Ascending aorta (tissue), 2 donors: ENCODE results near the gene ABHD14A. TPM values are rescaled to one million over a fixed set of nuclear protein-coding genes. Genes with fewer than 3 reads are reported as not detected.
A peak's percentile ranks its signal among the peaks of the same experiment; 100 is the strongest.

ENCODE experiments used
- DNase-seq, 2 donors: peaks; one replicate each; pipeline ENCODE4 v3.0.0-alpha.2; 2019; ENCODE audit warnings: low spot score in 2 of 2
- H3K27ac ChIP-seq, 2 donors: fragments of 200-600 bp; sonication (generic); one replicate each; pipeline ENCODE4 v1.5.1; 2016 to 2017; ENCODE audit warnings: mild to moderate bottlenecking in 1 of 2
- H3K27me3 ChIP-seq: fragments of 200-600 bp; sonication (generic); one replicate; pipeline ENCODE4 v1.5.1; 2017
- H3K36me3 ChIP-seq, 2 donors: fragments of 200-600 bp; sonication (generic); one replicate each; pipeline ENCODE4 v1.5.1; 2016
- H3K4me1 ChIP-seq, 2 donors: fragments of 200-600 bp; sonication (generic); one replicate each; pipeline ENCODE4 v1.5.1; 2016 to 2017; ENCODE audit warnings: mild to moderate bottlenecking in 1 of 2
- H3K4me3 ChIP-seq, 2 donors: fragments of 200-600 bp; sonication (generic); one replicate each; pipeline ENCODE4 v1.5.1; 2016 to 2017; ENCODE audit warnings: mild to moderate bottlenecking in 1 of 2
- H3K9me3 ChIP-seq, 2 donors: fragments of 200-600 bp; sonication (generic); one replicate each; pipeline ENCODE4 v1.5.1; 2016
- intact Hi-C: fragments of 100-400 bp; cut with DNase I; formaldehyde crosslinking; loops from one replicate; pipeline ENCODE4 v1.15.1; 2023
- total RNA-seq: library from RNA; depleted of rRNA; stranded (reverse); fragments of >200 nt; gene quantifications from one replicate; pipeline ENCODE4 v1.1.0, GENCODE V29; 2016
- TF ChIP-seq, protein P1 (sequence below), 3 experiments: fragments of 200-600 bp in 2 of 3; fragments of 450-650 bp in 1 of 3; sonication (generic) in 2 of 3; IDR thresholded peaks; one replicate each; pipeline ENCODE4 v1.5.1; 2016 to 2019; ENCODE audit warnings: antibody characterized with exemption in 3 of 3, mild to moderate bottlenecking in 1 of 3, moderate library complexity in 1 of 3

The ABHD14A gene
- total RNA-seq, 1 donor from 2014 or later: 37.4 TPM

DNA sequence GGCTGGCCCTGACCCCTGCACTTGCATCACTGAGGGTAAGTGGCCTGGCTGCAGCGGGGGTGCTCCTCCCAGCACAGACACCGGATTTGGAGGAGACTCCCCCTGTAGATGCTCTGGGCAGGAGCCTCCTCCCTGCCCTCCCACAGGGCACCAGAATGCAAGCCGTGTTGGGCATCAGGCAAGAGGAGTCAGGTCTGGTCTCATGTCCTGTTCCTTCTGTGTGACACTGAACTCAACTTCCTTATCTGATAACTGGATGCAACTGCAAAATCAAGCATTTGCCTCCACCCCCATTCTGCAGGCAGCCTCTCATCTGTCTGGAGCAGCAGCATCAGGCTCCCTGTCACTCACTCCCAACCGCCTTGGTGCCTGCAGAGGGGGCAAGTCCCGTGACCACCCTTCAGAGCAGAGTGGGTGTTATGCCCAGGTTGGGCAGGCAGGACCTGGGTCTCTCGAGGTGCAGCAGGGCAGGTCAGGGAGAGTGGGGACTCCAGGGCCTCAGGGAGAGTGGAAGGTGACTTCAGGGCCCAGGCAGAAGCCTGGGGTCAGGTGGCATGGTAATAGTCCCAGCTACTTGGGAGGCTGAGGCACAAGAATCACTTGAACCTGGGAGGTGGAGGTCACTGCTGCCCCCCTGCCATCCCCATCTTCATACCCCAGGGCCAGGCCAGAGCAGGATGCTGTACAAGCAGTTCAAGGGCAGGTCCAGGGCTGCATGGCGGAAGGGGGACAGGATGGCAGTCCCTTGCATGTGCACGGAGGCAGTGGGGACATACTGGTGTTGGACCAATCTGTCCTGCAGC is 31.4 kb downstream of the ABHD14A start:
- Histone ChIP-seq H3K27me3 (no peaks in the 10 kb centered on the region), H3K36me3 (no peaks in the 10 kb centered on the region), H3K4me1 (peaks cover 0 to 20% of the 10 kb centered on the region in 2 donors), H3K9me3 (no peaks in the 10 kb centered on the region), H3K27ac (peak overlapping the region in 1 of 2 donors; percentile 54), H3K4me3 (no peak overlapping the region)
- no peak for DNase-seq
- intact Hi-C loops: no loop called here
- TF ChIP-seq, protein P1, sequence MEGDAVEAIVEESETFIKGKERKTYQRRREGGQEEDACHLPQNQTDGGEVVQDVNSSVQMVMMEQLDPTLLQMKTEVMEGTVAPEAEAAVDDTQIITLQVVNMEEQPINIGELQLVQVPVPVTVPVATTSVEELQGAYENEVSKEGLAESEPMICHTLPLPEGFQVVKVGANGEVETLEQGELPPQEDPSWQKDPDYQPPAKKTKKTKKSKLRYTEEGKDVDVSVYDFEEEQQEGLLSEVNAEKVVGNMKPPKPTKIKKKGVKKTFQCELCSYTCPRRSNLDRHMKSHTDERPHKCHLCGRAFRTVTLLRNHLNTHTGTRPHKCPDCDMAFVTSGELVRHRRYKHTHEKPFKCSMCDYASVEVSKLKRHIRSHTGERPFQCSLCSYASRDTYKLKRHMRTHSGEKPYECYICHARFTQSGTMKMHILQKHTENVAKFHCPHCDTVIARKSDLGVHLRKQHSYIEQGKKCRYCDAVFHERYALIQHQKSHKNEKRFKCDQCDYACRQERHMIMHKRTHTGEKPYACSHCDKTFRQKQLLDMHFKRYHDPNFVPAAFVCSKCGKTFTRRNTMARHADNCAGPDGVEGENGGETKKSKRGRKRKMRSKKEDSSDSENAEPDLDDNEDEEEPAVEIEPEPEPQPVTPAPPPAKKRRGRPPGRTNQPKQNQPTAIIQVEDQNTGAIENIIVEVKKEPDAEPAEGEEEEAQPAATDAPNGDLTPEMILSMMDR (IDR thresholded peaks at IDR 0.05): no peak

DNA sequence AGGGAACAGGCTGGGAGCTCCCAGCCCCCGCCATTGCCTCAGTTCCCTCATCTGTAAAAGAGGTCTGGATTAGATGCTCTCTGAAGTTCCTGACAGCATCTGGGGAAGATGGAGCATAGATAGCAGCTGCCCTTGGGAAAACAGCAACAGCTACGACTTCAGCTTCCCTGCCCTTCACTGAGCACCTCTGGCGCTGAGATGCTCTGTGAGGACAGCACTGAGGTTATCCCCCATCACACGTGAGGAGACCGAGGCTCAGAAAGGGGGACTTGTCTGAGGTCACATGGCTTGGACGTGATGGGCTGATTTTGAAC is 31.9 kb downstream of the ABHD14A start:
- H3K4me1 ChIP-seq: peaks cover 0 to 20% of the 10 kb centered on the region in 2 donors
- no peaks in the 10 kb centered on the region for H3K27me3 ChIP-seq
- no peak overlapping the region for H3K27ac ChIP-seq
- intact Hi-C loops: no loop called here
- H3K9me3 ChIP-seq: no peaks in the 10 kb centered on the region
- no peak for DNase-seq
- TF ChIP-seq, protein P1 (IDR thresholded peaks at IDR 0.05): no peak
- H3K4me3 ChIP-seq: no peak overlapping the region
- H3K36me3 ChIP-seq: no peaks in the 10 kb centered on the region

DNA sequence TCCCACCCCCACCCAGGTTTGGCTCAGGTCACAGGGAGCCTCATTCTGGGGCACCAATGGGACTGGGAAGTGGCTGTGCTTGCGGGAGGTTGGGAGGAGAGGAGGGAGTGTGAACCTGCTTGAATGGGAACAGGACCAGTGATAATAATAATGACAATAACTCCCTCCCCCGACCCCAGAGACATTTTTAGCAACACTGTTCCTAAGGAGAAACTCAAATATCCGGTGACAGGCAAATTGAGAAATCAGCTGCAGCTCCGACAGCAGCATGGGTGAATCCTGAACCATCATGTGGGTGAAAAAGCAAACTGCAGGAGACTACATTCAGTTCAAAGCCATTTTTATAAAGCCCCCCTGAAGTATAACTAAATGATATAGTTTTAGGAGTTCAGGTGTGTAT is 32.4 kb downstream of the ABHD14A start:
- H3K36me3 ChIP-seq: no peaks in the 10 kb centered on the region
- H3K9me3 ChIP-seq: no peaks in the 10 kb centered on the region
- H3K4me1 ChIP-seq: peaks cover 0 to 20% of the 10 kb centered on the region in 2 donors
- no peak overlapping the region for H3K4me3 ChIP-seq
- H3K27me3 ChIP-seq: no peaks in the 10 kb centered on the region
- DNase-seq: no peak
- H3K27ac ChIP-seq: no peak overlapping the region
- intact Hi-C loops: no loop called here
- TF ChIP-seq, protein P1 (IDR thresholded peaks at IDR 0.05): no peak

DNA sequence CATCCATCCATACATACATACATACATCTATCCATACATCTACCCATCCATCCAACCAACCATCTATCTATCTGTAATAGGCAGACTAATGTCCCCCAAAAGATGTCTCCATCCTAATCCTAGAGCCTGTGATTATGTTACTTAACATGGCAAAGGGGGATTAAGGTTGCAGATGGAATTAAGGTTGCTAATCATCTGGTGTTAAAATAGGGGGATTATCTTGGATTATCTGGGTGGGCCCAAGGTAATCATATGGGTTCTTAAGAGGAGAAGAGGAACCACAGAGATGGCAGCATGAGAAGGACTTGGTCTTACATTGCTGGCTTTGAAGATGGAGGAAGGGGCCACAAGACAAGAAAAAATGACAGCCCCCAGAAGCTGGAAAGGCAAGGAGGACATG is 35.6 kb downstream of the ABHD14A start:
- intact Hi-C loops: no loop called here
- TF ChIP-seq, protein P1 (IDR thresholded peaks at IDR 0.05): no peak

DNA sequence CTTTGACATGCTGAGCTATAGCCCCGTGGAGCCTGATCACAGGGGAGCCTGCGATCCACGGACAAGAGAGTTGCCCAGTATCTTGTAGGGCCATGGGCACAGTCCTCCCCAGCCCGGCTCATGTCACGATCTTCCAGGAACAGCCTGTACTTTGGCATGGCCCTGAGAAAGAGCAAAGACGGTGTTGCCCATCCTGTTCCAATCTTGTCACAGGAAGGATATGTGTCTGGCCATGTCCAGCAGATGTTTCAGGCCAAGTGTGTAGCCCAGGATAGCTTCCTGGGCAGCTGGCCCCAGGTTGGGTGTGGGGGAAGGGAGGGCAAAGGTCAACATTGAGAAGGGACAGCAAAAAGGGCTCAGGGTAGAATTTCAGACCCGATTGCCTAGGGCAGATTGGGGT is 37.8 kb downstream of the ABHD14A start:
- H3K4me3 ChIP-seq: no peak overlapping the region
- H3K27ac ChIP-seq: no peak overlapping the region
- no peaks in the 10 kb centered on the region for H3K36me3 ChIP-seq
- no peaks in the 10 kb centered on the region for H3K9me3 ChIP-seq
- no peak for DNase-seq
- no peaks in the 10 kb centered on the region for H3K27me3 ChIP-seq
- intact Hi-C loops: no loop called here
- H3K4me1 ChIP-seq: peaks cover 0 to 17% of the 10 kb centered on the region in 2 donors
- TF ChIP-seq, protein P1 (IDR thresholded peaks at IDR 0.05): no peak

More for the DNA sequence above, 35.6 kb downstream of the ABHD14A start:
- no peaks in the 10 kb centered on the region for H3K27me3 ChIP-seq
- no peak overlapping the region for H3K27ac ChIP-seq
- no peak overlapping the region for H3K4me3 ChIP-seq
- peaks cover 0 to 11% of the 10 kb centered on the region in 2 donors for H3K4me1 ChIP-seq
- H3K36me3 ChIP-seq: no peaks in the 10 kb centered on the region
- DNase-seq: no peak
- no peaks in the 10 kb centered on the region for H3K9me3 ChIP-seq
